Esophagus muscularis mucosa (tissue), 4 donors: ENCODE data around the gene CACNB3. TPM values are rescaled to one million over a fixed set of nuclear protein-coding genes. Genes with fewer than 3 reads are reported as not detected.
"Not testable (repeated sequence)": the region's sequence is repeated elsewhere in the genome, so short reads cannot be mapped to it uniquely, and the experiment has no call there.

Experiments used
- DNase-seq: peaks from one replicate; pipeline ENCODE4 v3.0.0-alpha.2; 2017; ENCODE audit errors: extremely low spot score
- H3K27ac ChIP-seq, 4 donors: fragments of 200-600 bp; sonication (generic); replicated peaks in 1 of 4; 1 replicate in 3 of 4; 2 replicates in 1 of 4; pipeline ENCODE4 v1.5.1; 2016 to 2019; ENCODE audit warnings: mild to moderate bottlenecking in 1 of 4
- H3K27me3 ChIP-seq, 4 donors: fragments of 200-600 bp; sonication (generic); one replicate each; pipeline versions ENCODE4 v1.5.1 to v1.6.0; 2016 to 2019
- H3K36me3 ChIP-seq, 4 donors: fragments of 200-600 bp; sonication (generic); one replicate each; pipeline ENCODE4 v1.5.1; 2016 to 2019
- H3K4me1 ChIP-seq, 4 donors: fragments of 200-600 bp; sonication (generic); one replicate each; pipeline ENCODE4 v1.5.1; 2016 to 2019
- H3K4me3 ChIP-seq, 4 donors: fragments of 200-600 bp; sonication (generic); 1 replicate in 2 of 4; 2 replicates in 2 of 4; pipeline ENCODE4 v1.5.1; 2016 to 2019; ENCODE audit warnings: mild to moderate bottlenecking in 4 of 4, moderate library complexity in 1 of 4
- H3K9me3 ChIP-seq, 4 donors: fragments of 200-600 bp; sonication (generic); 1 replicate in 3 of 4; 2 replicates in 1 of 4; pipeline ENCODE4 v1.5.1; 2016 to 2019
- EP300 ChIP-seq: sonication (generic); formaldehyde crosslinking; IDR thresholded peaks from one replicate; pipeline ENCODE4 v1.6.1; 2017; ENCODE audit warnings: antibody characterized with exemption
- POLR2A ChIP-seq: fragments of 450-650 bp; IDR thresholded peaks from one replicate; pipeline ENCODE4 v1.6.1; 2017; ENCODE audit warnings: antibody characterized with exemption, moderate library complexity, mild to moderate bottlenecking, low read depth
- POLR2AphosphoS5 ChIP-seq, 2 donors: sonication (generic); formaldehyde crosslinking; IDR thresholded peaks; one replicate each; pipeline ENCODE4 v1.6.1; 2017; ENCODE audit warnings: antibody characterized with exemption in 2 of 2
- WGBS: methylation state at CpG from one replicate; pipeline ENCODE4 v1.1.5; 2018; 5-methylcytosine and 5-hydroxymethylcytosine counted together
- intact Hi-C: fragments of 100-400 bp; cut with DNase I; formaldehyde crosslinking; loops from one replicate; pipeline ENCODE4 v1.15.1; 2023
- total RNA-seq, 4 donors: library from RNA; depleted of rRNA; stranded (reverse); fragments of >200 nt; gene quantifications; one replicate each; pipeline versions ENCODE4 v1.1.0 to v1.2.1, GENCODE V29; 2016
- TF ChIP-seq, protein P1 (sequence below), 3 experiments: fragments of 200-600 bp in 2 of 3; fragments of 450-650 bp in 1 of 3; sonication (generic) in 2 of 3; IDR thresholded peaks; one replicate each; pipeline ENCODE4 v1.5.1; 2017 to 2019; ENCODE audit warnings: antibody characterized with exemption in 3 of 3, mild to moderate bottlenecking in 2 of 3, moderate library complexity in 1 of 3

CACNB3 gene
- total RNA-seq, 4 donors from 2014 or later = 11.6 to 41.0 (median 28.4) TPM

- TF ChIP-seq POLR2A (no peak), POLR2AphosphoS5 (IDR thresholded peaks at IDR 0.05) (no peak), EP300 (no peak)
- TF ChIP-seq, protein P1, sequence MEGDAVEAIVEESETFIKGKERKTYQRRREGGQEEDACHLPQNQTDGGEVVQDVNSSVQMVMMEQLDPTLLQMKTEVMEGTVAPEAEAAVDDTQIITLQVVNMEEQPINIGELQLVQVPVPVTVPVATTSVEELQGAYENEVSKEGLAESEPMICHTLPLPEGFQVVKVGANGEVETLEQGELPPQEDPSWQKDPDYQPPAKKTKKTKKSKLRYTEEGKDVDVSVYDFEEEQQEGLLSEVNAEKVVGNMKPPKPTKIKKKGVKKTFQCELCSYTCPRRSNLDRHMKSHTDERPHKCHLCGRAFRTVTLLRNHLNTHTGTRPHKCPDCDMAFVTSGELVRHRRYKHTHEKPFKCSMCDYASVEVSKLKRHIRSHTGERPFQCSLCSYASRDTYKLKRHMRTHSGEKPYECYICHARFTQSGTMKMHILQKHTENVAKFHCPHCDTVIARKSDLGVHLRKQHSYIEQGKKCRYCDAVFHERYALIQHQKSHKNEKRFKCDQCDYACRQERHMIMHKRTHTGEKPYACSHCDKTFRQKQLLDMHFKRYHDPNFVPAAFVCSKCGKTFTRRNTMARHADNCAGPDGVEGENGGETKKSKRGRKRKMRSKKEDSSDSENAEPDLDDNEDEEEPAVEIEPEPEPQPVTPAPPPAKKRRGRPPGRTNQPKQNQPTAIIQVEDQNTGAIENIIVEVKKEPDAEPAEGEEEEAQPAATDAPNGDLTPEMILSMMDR (IDR thresholded peaks at IDR 0.05) = no peak
- no peak for DNase-seq
- peaks cover under 1 to 1% (median 1%) of the 10 kb centered on the region in 4 donors for H3K4me1 ChIP-seq
- H3K27me3 ChIP-seq = peaks cover 0 to 19% (median 0%) of the 10 kb centered on the region in 4 donors
- no peaks in the 10 kb centered on the region for H3K9me3 ChIP-seq
- H3K4me3 ChIP-seq = no peak overlapping the region
- intact Hi-C loops = no loop called here
- WGBS = 74% methylated on average over 7 of the region's 8 CpGs
- no peak overlapping the region for H3K27ac ChIP-seq
- H3K36me3 ChIP-seq = peaks cover 0 to 10% (median 0%) of the 10 kb centered on the region in 4 donors
Observed at GRCh38 chr12:48858043-48858442, 39.7 kb downstream of the CACNB3 start.

GRCh38 chr12:48859607-48860006 lies 41.3 kb downstream of the CACNB3 start:
- no peak for TF ChIP-seq EP300
- TF ChIP-seq, protein P1 (IDR thresholded peaks at IDR 0.05) = no peak
- no peak for TF ChIP-seq POLR2AphosphoS5 (IDR thresholded peaks at IDR 0.05)
- TF ChIP-seq POLR2A = no peak
- Histone ChIP-seq H3K27me3 (peaks cover 0 to 35% (median 0%) of the 10 kb centered on the region in 4 donors), H3K36me3 (peaks cover 0 to 10% (median 0%) of the 10 kb centered on the region in 4 donors), H3K4me3 (no peak overlapping the region), H3K9me3 (no peaks in the 10 kb centered on the region), H3K27ac (no peak overlapping the region), H3K4me1 (peaks cover 0 to 3% (median 1%) of the 10 kb centered on the region in 4 donors)
- no peak for DNase-seq
- 92% methylated on average over 5 of the region's 5 CpGs for WGBS
- intact Hi-C loops = no loop called here

GRCh38 chr12:48860236-48860635 lies 41.9 kb downstream of the CACNB3 start:
- H3K27me3 ChIP-seq = peaks cover 0 to 39% (median 2%) of the 10 kb centered on the region in 4 donors
- H3K27ac ChIP-seq, H3K4me3 ChIP-seq, H3K36me3 ChIP-seq, H3K9me3 ChIP-seq, H3K4me1 ChIP-seq, DNase-seq, intact Hi-C loops: not testable (repeated sequence)
- WGBS = 82% methylated on average over 5 of the region's 5 CpGs

- Histone ChIP-seq H3K9me3 (no peaks in the 10 kb centered on the region), H3K27me3 (peaks cover 0 to 39% (median 2%) of the 10 kb centered on the region in 4 donors), H3K4me3 (no peak overlapping the region), H3K27ac (no peak overlapping the region), H3K36me3 (peaks cover 0 to 10% (median 0%) of the 10 kb centered on the region in 4 donors), H3K4me1 (peaks cover 4 to 14% (median 14%) of the 10 kb centered on the region in 4 donors)
- TF ChIP-seq, protein P1 (IDR thresholded peaks at IDR 0.05) = no peak
- no peak for TF ChIP-seq EP300
- TF ChIP-seq POLR2A = no peak
- no peak for DNase-seq
- 56% methylated on average over 2 of the region's 2 CpGs for WGBS
- intact Hi-C loops = no loop called here
Observed at GRCh38 chr12:48861111-48861510, 42.8 kb downstream of the CACNB3 start.

DNA sequence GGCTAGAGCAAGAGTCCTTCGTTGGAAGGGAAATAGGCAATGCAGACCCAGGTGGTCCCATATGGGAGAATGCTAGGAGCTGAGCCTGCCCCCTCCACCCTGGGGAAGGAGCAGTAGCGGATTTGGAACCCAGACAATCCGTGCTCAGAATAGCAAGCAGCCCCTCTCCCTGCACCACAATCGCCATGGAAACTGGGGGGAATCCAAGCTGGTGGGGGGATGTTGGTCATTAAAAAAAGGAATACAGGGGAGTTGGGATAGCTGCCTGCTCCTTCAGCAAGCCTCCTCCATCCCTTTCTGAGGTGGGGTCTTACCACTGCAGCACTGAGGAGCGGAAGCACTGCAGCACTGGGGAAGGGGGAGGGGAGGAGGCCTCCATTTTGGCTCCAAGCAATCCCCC lies 44.5 kb downstream of the CACNB3 start:
- peaks cover 0 to 39% (median 2%) of the 10 kb centered on the region in 4 donors for H3K27me3 ChIP-seq
- H3K4me3 ChIP-seq = no peak overlapping the region
- H3K4me1 ChIP-seq = peaks cover 4 to 17% (median 16%) of the 10 kb centered on the region in 4 donors
- H3K27ac ChIP-seq = no peak overlapping the region
- H3K9me3 ChIP-seq = no peaks in the 10 kb centered on the region
- intact Hi-C loops = no loop called here
- DNase-seq = no peak
- peaks cover 0 to 5% (median 0%) of the 10 kb centered on the region in 4 donors for H3K36me3 ChIP-seq
- 67% methylated on average over 5 of the region's 5 CpGs for WGBS
- TF ChIP-seq POLR2A = no peak

- 62% methylated on average over 4 of the region's 4 CpGs for WGBS
- Histone ChIP-seq H3K4me3 (no peak overlapping the region), H3K4me1 (peaks cover 4 to 17% (median 16%) of the 10 kb centered on the region in 4 donors), H3K9me3 (no peaks in the 10 kb centered on the region), H3K27me3 (peaks cover 0 to 39% (median 2%) of the 10 kb centered on the region in 4 donors), H3K27ac (no peak overlapping the region), H3K36me3 (peaks cover 0 to 3% (median 0%) of the 10 kb centered on the region in 4 donors)
- intact Hi-C loops = no loop called here
- DNase-seq = no peak
- TF ChIP-seq, protein P1 (IDR thresholded peaks at IDR 0.05) = no peak
- TF ChIP-seq POLR2AphosphoS5 (IDR thresholded peaks at IDR 0.05) (no peak), EP300 (no peak), POLR2A (no peak)
Observed at GRCh38 chr12:48863291-48863690, 45.0 kb downstream of the CACNB3 start.
